HEK293T (cell line): ENCODE results near the gene HPCAL1.

Experiments used
- ARNT ChIP-seq: fragments of 450-650 bp; IDR thresholded peaks from 2 replicates; pipeline ENCODE4 v1.6.1; 2017; ENCODE audit warnings: mild to moderate bottlenecking
- BHLHE40 ChIP-seq: fragments of 450-650 bp; IDR thresholded peaks from 2 replicates; pipeline ENCODE4 v1.6.1; 2016; ENCODE audit warnings: mild to moderate bottlenecking, moderate library complexity, borderline replicate concordance
- FOXK2 ChIP-seq: fragments of 450-650 bp; IDR thresholded peaks from 2 replicates; pipeline ENCODE4 v1.6.1; 2016; ENCODE audit warnings: mild to moderate bottlenecking
- FOXM1 ChIP-seq: fragments of 450-650 bp; IDR thresholded peaks from 2 replicates; pipeline ENCODE4 v1.6.1; 2017; ENCODE audit warnings: mild to moderate bottlenecking, borderline replicate concordance
- HDGF ChIP-seq: fragments of 450-650 bp; IDR thresholded peaks from 2 replicates; pipeline ENCODE4 v1.6.1; 2017; ENCODE audit warnings: antibody characterized with exemption, borderline replicate concordance
- L3MBTL2 ChIP-seq: fragments of 450-650 bp; conservative IDR thresholded peaks from 2 replicates; pipeline ENCODE4 v1.6.1; 2016; ENCODE audit warnings: mild to moderate bottlenecking
- LEF1 ChIP-seq: fragments of 450-650 bp; IDR thresholded peaks from 2 replicates; pipeline ENCODE4 v1.6.1; 2017; ENCODE audit warnings: mild to moderate bottlenecking, borderline replicate concordance
- SUZ12 ChIP-seq: fragments of 450-650 bp; IDR thresholded peaks from 2 replicates; pipeline ENCODE4 v1.6.1; 2016; ENCODE audit warnings: mild to moderate bottlenecking

DNA sequence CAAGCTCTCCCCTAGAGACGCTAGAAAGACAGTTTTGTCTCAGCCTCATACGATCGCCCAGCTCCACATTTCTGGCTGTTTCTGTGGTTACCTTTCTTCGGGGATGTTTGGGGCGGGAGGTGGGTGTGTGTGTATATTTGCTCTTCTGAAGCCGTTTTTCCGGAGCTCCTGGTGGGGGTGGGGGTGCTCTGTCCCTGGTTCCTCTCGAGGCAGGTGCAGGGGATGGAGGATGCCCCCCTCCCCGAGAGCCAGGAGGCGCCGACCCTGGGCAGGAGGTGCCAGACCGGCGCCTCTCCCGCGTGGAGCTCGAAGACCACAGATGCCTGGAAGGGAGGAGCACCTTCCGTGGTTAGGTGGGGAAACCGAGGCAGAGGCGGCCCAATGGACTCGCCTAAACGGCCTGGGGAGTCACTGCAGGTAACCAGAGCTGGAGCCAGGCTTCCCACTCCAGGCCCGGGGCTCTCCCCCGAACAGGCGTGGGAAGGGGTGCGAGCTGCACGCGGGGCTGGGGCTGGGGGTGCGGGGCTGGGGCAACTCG is 694 bp upstream of the HPCAL1 start:
- no peak for TF ChIP-seq FOXM1
- TF ChIP-seq ARNT: no peak
- TF ChIP-seq SUZ12: no peak
- TF ChIP-seq FOXK2: no peak
- TF ChIP-seq HDGF: no peak
- no peak for TF ChIP-seq BHLHE40
- no peak for TF ChIP-seq L3MBTL2
- TF ChIP-seq LEF1: no peak
